Liver (tissue), 9 donors: Measurements from ENCODE around the gene TRAK2. TPM values are rescaled to one million over a fixed set of nuclear protein-coding genes. Genes with fewer than 3 reads are reported as not detected.

Source experiments
- DNase-seq: peaks from one replicate; pipeline ENCODE4 v3.0.0-alpha.2; 2017; ENCODE audit warnings: low spot score
- H3K27ac ChIP-seq, 2 donors: one replicate each; pipeline ENCODE4 v1.7.0; 2013; ENCODE audit warnings: inconsistent platforms in 2 of 2, low read length in 2 of 2, control low read depth in 1 of 2, low read depth in 1 of 2, mild to moderate bottlenecking in 1 of 2
- H3K27me3 ChIP-seq, 4 donors: one replicate each; pipeline versions ENCODE4 v1.6.1 to v1.7.0; 2013; ENCODE audit warnings: low read length in 3 of 4, inconsistent platforms in 1 of 4, mild to moderate bottlenecking in 1 of 4, moderate library complexity in 1 of 4; ENCODE audit not compliant: control insufficient read depth in 4 of 4, insufficient read depth in 4 of 4
- H3K36me3 ChIP-seq, 4 donors: one replicate each; pipeline versions ENCODE4 v1.6.1 to v1.7.0; 2013; ENCODE audit warnings: low read length in 3 of 4, mild to moderate bottlenecking in 3 of 4, low read depth in 1 of 4, moderate library complexity in 1 of 4; ENCODE audit not compliant: control insufficient read depth in 4 of 4, insufficient read depth in 3 of 4
- H3K4me1 ChIP-seq, 4 donors: one replicate each; pipeline versions ENCODE4 v1.6.1 to v1.7.0; 2013; ENCODE audit warnings: low read length in 3 of 4, mild to moderate bottlenecking in 3 of 4, moderate library complexity in 1 of 4; ENCODE audit not compliant: control insufficient read depth in 4 of 4, insufficient read depth in 4 of 4
- H3K4me3 ChIP-seq, 3 donors: one replicate each; pipeline versions ENCODE4 v1.6.1 to v1.7.0; 2013; ENCODE audit warnings: low read length in 3 of 3, control low read depth in 1 of 3, low read depth in 1 of 3, mild to moderate bottlenecking in 1 of 3
- H3K9ac ChIP-seq, 2 donors: one replicate each; pipeline ENCODE4 v1.7.0; 2013; ENCODE audit warnings: low read length in 2 of 2, mild to moderate bottlenecking in 2 of 2, moderate library complexity in 2 of 2, control low read depth in 1 of 2, low read depth in 1 of 2
- H3K9me3 ChIP-seq, 4 donors: one replicate each; pipeline versions ENCODE4 v1.6.1 to v1.7.0; 2013; ENCODE audit warnings: low read length in 3 of 4; ENCODE audit not compliant: control insufficient read depth in 4 of 4
- EGR1 ChIP-seq, 2 donors: IDR thresholded peaks; 2 replicates each; pipeline ENCODE4 v1.6.1; 2016 to 2018; ENCODE audit warnings: antibody characterized with exemption in 2 of 2, low read depth in 2 of 2
- FOXA1 ChIP-seq: IDR thresholded peaks from 2 replicates; pipeline ENCODE4 v1.6.1; 2016; ENCODE audit warnings: antibody characterized with exemption
- FOXA2 ChIP-seq: IDR thresholded peaks from 2 replicates; pipeline ENCODE4 v1.6.1; 2016; ENCODE audit warnings: antibody characterized with exemption
- GABPA ChIP-seq, 2 donors: IDR thresholded peaks in 1 of 2; conservative IDR thresholded peaks in 1 of 2; 2 replicates each; pipeline ENCODE4 v1.6.1; 2016; ENCODE audit warnings: antibody characterized with exemption in 2 of 2, mild to moderate bottlenecking in 1 of 2, moderate library complexity in 1 of 2
- HNF4A ChIP-seq, 2 donors: conservative IDR thresholded peaks; 2 replicates each; pipeline ENCODE4 v1.6.1; 2016; ENCODE audit warnings: antibody characterized with exemption in 2 of 2, mild to moderate bottlenecking in 2 of 2
- HNF4G ChIP-seq: IDR thresholded peaks from 2 replicates; pipeline ENCODE4 v1.6.1; 2016; ENCODE audit warnings: antibody characterized with exemption
- JUND ChIP-seq, 2 donors: IDR thresholded peaks; 2 replicates each; pipeline ENCODE4 v1.6.1; 2016; ENCODE audit warnings: antibody characterized with exemption in 2 of 2
- NR2F2 ChIP-seq: IDR thresholded peaks from 2 replicates; pipeline ENCODE4 v1.6.1; 2016; ENCODE audit warnings: antibody characterized with exemption
- RXRA ChIP-seq, 2 donors: IDR thresholded peaks; 2 replicates each; pipeline ENCODE4 v1.6.1; 2017 to 2018; ENCODE audit warnings: antibody characterized with exemption in 2 of 2, mild to moderate bottlenecking in 1 of 2
- SP1 ChIP-seq: IDR thresholded peaks from 2 replicates; pipeline ENCODE4 v1.6.1; 2018; ENCODE audit warnings: antibody characterized with exemption, mild to moderate bottlenecking
- TAF1 ChIP-seq: conservative IDR thresholded peaks from 2 replicates; pipeline ENCODE4 v1.6.1; 2016; ENCODE audit warnings: antibody characterized with exemption, mild to moderate bottlenecking
- YY1 ChIP-seq: IDR thresholded peaks from 2 replicates; pipeline ENCODE4 v1.6.1; 2016; ENCODE audit warnings: antibody characterized with exemption, mild to moderate bottlenecking
- WGBS: extraction: QIAGEN DNeasy Blood & Tissue Kit; methylation state at CpG from one replicate; pipeline ENCODE4 v1.1.7; 2013; 5-methylcytosine and 5-hydroxymethylcytosine counted together
- polyA plus RNA-seq, 2 donors: library from polyadenylated mRNA; stranded (reverse) in 1 of 2; unstranded in 1 of 2; fragments of 200-250 nt in 1 of 2; fragments of >200 nt in 1 of 2; fragmentation: Nextera tagmentation in 1 of 2; extraction: Ambion mirVana in 1 of 2; gene quantifications; one replicate each; pipeline versions ENCODE4 v1.2.1 to v1.2.3, GENCODE V29; 2013 to 2015
- total RNA-seq, 2 donors: library from RNA; depleted of rRNA; stranded (reverse); fragments of >200 nt; gene quantifications; one replicate each; pipeline ENCODE4 v1.2.3, GENCODE V29; 2014
- TF ChIP-seq, protein P1 (sequence below): IDR thresholded peaks from 2 replicates; pipeline ENCODE4 v1.6.1; 2016; ENCODE audit warnings: antibody characterized with exemption
- TF ChIP-seq, protein P2 (sequence below): IDR thresholded peaks from 2 replicates; pipeline ENCODE4 v1.6.1; 2016; ENCODE audit warnings: antibody characterized with exemption
- TF ChIP-seq, protein P3 (sequence below): IDR thresholded peaks from 2 replicates; pipeline ENCODE4 v1.6.1; 2016; ENCODE audit warnings: antibody characterized with exemption
- donor health status: healthy.
- donor health status: healthy.
- donor health status: healthy.
- donor health status: healthy.
- donor health status: healthy.

Gene TRAK2
- total and polyA plus RNA-seq, 4 donors, result 6.1 to 207 (median 12.4) TPM

DNA sequence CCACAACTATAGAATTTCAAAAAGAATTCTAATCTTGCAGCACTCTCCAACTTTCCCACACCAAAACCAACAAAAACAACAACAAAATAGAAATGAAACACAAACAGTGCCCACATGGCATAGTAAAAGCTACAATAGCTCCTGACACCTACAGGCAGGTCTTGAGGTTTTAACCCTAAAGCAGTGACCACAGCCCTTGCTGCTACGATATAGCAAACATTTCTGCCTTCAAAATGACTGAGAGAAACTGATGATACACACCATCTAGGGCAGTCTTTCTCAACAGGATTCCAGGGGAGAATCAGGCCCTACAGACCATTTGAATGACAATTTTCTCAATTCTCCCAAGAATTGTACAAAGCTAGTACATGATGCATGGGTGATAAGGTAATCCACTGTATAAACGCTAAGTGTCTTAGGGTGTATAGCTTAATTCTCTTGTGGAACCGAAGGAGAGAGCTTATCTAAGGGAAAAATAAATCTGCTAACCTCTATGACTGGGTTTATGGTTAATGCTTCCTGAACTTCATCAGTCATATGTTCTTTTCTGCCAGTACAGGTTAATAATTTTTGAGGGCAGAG lies 46.5 kb downstream of the TRAK2 start:
- Histone ChIP-seq H3K9me3 (no peaks in the 10 kb centered on the region), H3K9ac (no peak overlapping the region), H3K4me3 (no peak overlapping the region), H3K27me3 (no peaks in the 10 kb centered on the region), H3K27ac (peak overlapping the region in 1 of 2 donors; percentile 37), H3K36me3 (peaks cover 0 to 1% (median 0%) of the 10 kb centered on the region in 4 donors), H3K4me1 (peaks cover 5 to 15% (median 8%) of the 10 kb centered on the region in 4 donors)
- 87% methylated on average over 3 of the region's 3 CpGs for WGBS
- TF ChIP-seq, protein P1, sequence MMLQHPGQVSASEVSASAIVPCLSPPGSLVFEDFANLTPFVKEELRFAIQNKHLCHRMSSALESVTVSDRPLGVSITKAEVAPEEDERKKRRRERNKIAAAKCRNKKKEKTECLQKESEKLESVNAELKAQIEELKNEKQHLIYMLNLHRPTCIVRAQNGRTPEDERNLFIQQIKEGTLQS, result no peak
- TF ChIP-seq HNF4A (conservative IDR thresholded peaks at IDR 0.05) (no peak), GABPA (IDR thresholded peaks at IDR 0.05 in 1 of 2, conservative IDR thresholded peaks at IDR 0.05 in 1 of 2) (no peak), EGR1 (IDR thresholded peaks at IDR 0.05; ENCODE audit: low read depth in 2 of 2) (no peak), RXRA (IDR thresholded peaks at IDR 0.05) (no peak), YY1 (no peak), TAF1 (no peak), SP1 (no peak), FOXA2 (no peak), HNF4G (no peak)
- TF ChIP-seq, protein P2, sequence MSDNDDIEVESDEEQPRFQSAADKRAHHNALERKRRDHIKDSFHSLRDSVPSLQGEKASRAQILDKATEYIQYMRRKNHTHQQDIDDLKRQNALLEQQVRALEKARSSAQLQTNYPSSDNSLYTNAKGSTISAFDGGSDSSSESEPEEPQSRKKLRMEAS, result no peak
- TF ChIP-seq, protein P3, sequence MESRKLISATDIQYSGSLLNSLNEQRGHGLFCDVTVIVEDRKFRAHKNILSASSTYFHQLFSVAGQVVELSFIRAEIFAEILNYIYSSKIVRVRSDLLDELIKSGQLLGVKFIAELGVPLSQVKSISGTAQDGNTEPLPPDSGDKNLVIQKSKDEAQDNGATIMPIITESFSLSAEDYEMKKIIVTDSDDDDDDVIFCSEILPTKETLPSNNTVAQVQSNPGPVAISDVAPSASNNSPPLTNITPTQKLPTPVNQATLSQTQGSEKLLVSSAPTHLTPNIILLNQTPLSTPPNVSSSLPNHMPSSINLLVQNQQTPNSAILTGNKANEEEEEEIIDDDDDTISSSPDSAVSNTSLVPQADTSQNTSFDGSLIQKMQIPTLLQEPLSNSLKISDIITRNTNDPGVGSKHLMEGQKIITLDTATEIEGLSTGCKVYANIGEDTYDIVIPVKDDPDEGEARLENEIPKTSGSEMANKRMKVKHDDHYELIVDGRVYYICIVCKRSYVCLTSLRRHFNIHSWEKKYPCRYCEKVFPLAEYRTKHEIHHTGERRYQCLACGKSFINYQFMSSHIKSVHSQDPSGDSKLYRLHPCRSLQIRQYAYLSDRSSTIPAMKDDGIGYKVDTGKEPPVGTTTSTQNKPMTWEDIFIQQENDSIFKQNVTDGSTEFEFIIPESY, result no peak
- DNase-seq, result no peak

DNA sequence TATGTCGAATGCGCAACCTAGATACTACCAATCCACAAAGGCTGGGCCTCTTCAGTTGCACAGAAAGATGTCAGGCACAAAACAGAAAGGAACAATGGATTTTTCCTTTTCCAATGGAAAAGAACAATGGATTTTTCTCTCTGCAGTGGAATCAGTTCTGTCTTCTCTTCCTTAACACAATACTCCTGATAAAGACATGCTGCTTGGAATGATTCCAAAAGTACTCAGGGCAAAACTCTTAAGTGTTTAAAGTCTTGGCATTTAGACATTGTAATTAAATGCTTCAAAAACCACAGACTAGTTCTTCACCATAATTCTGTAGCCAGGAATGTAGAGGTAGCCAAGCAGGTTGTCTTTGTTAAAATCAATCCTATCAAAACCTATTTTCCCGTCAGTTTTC lies 47.4 kb downstream of the TRAK2 start:
- H3K27me3 ChIP-seq, result no peaks in the 10 kb centered on the region
- no peak overlapping the region for H3K4me3 ChIP-seq
- H3K4me1 ChIP-seq, result peaks cover 5 to 10% (median 7%) of the 10 kb centered on the region in 4 donors
- no peak for DNase-seq
- no peak overlapping the region for H3K27ac ChIP-seq
- peaks cover 0 to 2% (median under 1%) of the 10 kb centered on the region in 4 donors for H3K36me3 ChIP-seq
- no peak overlapping the region for H3K9ac ChIP-seq
- H3K9me3 ChIP-seq, result no peaks in the 10 kb centered on the region
- 87% methylated on average over 3 of the region's 3 CpGs for WGBS
- no peak for TF ChIP-seq SP1
- TF ChIP-seq GABPA (IDR thresholded peaks at IDR 0.05 in 1 of 2, conservative IDR thresholded peaks at IDR 0.05 in 1 of 2), result no peak
- TF ChIP-seq TAF1, result no peak
- TF ChIP-seq, protein P3, result no peak
- no peak for TF ChIP-seq HNF4A (conservative IDR thresholded peaks at IDR 0.05)
- TF ChIP-seq JUND (IDR thresholded peaks at IDR 0.05), result no peak
- no peak for TF ChIP-seq NR2F2
- TF ChIP-seq, protein P1, result no peak
- TF ChIP-seq FOXA1, result no peak
- TF ChIP-seq, protein P2, result no peak
